ENCODE measurements around the gene ARPC5.
A peak's percentile ranks its signal among the peaks of the same experiment; 100 is the strongest.

The ARPC5 gene

DNA sequence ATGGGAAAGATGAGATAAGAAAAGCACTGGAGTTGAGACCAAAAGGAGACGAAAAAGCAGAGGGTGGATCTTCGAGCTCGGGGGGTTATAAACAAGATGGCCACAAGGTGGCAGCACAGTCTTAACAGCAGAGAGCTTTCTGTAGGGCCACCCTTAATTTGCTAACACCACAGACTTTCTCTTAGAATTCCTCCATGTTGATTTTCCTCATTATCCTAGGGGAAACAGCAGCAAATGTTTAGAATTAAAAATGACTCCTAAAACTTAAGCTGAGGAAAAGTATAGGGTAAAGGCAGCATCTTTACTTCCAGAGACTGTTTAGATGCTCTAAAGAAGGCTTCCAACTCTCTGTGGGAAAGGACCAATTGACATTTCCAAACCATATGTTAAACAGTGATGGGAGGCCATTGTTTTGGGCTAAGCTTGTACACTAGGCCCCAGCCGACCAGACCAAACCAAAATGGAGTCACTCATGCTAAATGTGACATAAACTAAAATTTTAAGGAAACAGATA, 20.0 kb upstream of the ARPC5 start:
- no peaks in the 10 kb centered on the region for H3K27me3 ChIP-seq (ENCODE audit: insufficient read depth, low read length, poor library complexity, severe bottlenecking)
- peaks cover 22% of the 10 kb centered on the region for H3K4me1 ChIP-seq (ENCODE audit: insufficient read depth, low read length, poor library complexity, severe bottlenecking)
- H3K4me3 ChIP-seq (ENCODE audit: low read length, poor library complexity, severe bottlenecking) = no peak overlapping the region
- TF ChIP-seq, protein P1, sequence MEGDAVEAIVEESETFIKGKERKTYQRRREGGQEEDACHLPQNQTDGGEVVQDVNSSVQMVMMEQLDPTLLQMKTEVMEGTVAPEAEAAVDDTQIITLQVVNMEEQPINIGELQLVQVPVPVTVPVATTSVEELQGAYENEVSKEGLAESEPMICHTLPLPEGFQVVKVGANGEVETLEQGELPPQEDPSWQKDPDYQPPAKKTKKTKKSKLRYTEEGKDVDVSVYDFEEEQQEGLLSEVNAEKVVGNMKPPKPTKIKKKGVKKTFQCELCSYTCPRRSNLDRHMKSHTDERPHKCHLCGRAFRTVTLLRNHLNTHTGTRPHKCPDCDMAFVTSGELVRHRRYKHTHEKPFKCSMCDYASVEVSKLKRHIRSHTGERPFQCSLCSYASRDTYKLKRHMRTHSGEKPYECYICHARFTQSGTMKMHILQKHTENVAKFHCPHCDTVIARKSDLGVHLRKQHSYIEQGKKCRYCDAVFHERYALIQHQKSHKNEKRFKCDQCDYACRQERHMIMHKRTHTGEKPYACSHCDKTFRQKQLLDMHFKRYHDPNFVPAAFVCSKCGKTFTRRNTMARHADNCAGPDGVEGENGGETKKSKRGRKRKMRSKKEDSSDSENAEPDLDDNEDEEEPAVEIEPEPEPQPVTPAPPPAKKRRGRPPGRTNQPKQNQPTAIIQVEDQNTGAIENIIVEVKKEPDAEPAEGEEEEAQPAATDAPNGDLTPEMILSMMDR (conservative IDR thresholded peaks at IDR 0.05; ENCODE audit: low read length) = peak; percentile 91
- TF ChIP-seq EZH2phosphoT487 (IDR thresholded peaks at IDR 0.05; ENCODE audit: borderline replicate concordance) = no peak
- no peaks in the 10 kb centered on the region for H3F3A ChIP-seq (ENCODE audit: low read depth)
- no peaks in the 10 kb centered on the region for H3K9me3 ChIP-seq (ENCODE audit: insufficient read depth, low read depth, low read length)
- no peak overlapping the region for H3K4me2 ChIP-seq (ENCODE audit: low read depth, low read length, poor library complexity, severe bottlenecking)
- no peak overlapping the region for H3K9ac ChIP-seq (ENCODE audit: low read depth, low read length, poor library complexity, severe bottlenecking)
- no peaks in the 10 kb centered on the region for H3K79me2 ChIP-seq (ENCODE audit: insufficient read depth, low read length)
- no peaks in the 10 kb centered on the region for H4K20me1 ChIP-seq (ENCODE audit: insufficient read depth, low read length, poor library complexity, severe bottlenecking)
- no peaks in the 10 kb centered on the region for H3K36me3 ChIP-seq (ENCODE audit: insufficient read depth, low read length)
- no peaks in the 10 kb centered on the region for H3K9me2 ChIP-seq (replicated peaks; ENCODE audit: low read depth, low read length)
- peak overlapping the region; percentile 69; the same call in 1 of the 2 replicates for H2AFZ ChIP-seq (ENCODE audit: low read length)

DNA sequence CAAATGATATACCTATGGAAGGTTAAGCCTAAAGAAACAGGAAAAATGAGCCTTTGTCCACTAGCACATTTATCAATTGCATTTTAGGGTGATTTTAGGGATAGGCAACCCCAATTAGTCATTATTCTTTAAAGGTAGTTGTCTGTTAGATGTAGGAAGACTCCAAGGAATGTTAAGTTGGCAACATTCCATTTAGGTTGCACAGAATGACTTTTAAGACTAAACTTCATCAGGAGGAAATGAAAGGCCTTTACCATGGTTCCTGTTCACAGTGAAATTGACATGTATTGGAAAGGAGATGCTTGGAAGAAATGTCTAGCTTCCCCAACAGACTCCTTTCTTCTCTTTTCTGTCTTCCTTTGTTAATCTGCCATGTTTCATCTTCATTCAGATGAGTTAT, 19.1 kb upstream of the ARPC5 start:
- no peak overlapping the region for H3K4me3 ChIP-seq (ENCODE audit: low read length, poor library complexity, severe bottlenecking)
- TF ChIP-seq EZH2phosphoT487 (IDR thresholded peaks at IDR 0.05; ENCODE audit: borderline replicate concordance) = no peak

GRCh38 chr1:183653876-183654451, 18.4 kb upstream of the ARPC5 start:
- no peak overlapping the region for H3K4me3 ChIP-seq (ENCODE audit: low read length, poor library complexity, severe bottlenecking)
- TF ChIP-seq, protein P1 (conservative IDR thresholded peaks at IDR 0.05; ENCODE audit: low read length) = no peak
- no peak for TF ChIP-seq EZH2phosphoT487 (IDR thresholded peaks at IDR 0.05; ENCODE audit: borderline replicate concordance)
- H3K36me3 ChIP-seq (ENCODE audit: insufficient read depth, low read length) = no peaks in the 10 kb centered on the region
- peaks cover 22% of the 10 kb centered on the region for H3K4me1 ChIP-seq (ENCODE audit: insufficient read depth, low read length, poor library complexity, severe bottlenecking)
- H3K9me2 ChIP-seq (replicated peaks; ENCODE audit: low read depth, low read length) = no peaks in the 10 kb centered on the region
- no peaks in the 10 kb centered on the region for H3F3A ChIP-seq (ENCODE audit: low read depth)
- H3K9ac ChIP-seq (ENCODE audit: low read depth, low read length, poor library complexity, severe bottlenecking) = no peak overlapping the region
- no peak overlapping the region for H2AFZ ChIP-seq (ENCODE audit: low read length)
- H3K4me2 ChIP-seq (ENCODE audit: low read depth, low read length, poor library complexity, severe bottlenecking) = no peak overlapping the region
- H3K27me3 ChIP-seq (ENCODE audit: insufficient read depth, low read length, poor library complexity, severe bottlenecking) = no peaks in the 10 kb centered on the region
- no peaks in the 10 kb centered on the region for H3K79me2 ChIP-seq (ENCODE audit: insufficient read depth, low read length)
- no peaks in the 10 kb centered on the region for H3K9me3 ChIP-seq (ENCODE audit: insufficient read depth, low read depth, low read length)
- H4K20me1 ChIP-seq (ENCODE audit: insufficient read depth, low read length, poor library complexity, severe bottlenecking) = no peaks in the 10 kb centered on the region

More for the DNA sequence above, 19.1 kb upstream of the ARPC5 start:
- H3K36me3 ChIP-seq (ENCODE audit: insufficient read depth, low read length) = no peaks in the 10 kb centered on the region
- no peaks in the 10 kb centered on the region for H3K9me2 ChIP-seq (replicated peaks; ENCODE audit: low read depth, low read length)
- H3K27me3 ChIP-seq (ENCODE audit: insufficient read depth, low read length, poor library complexity, severe bottlenecking) = no peaks in the 10 kb centered on the region
- H3K4me1 ChIP-seq (ENCODE audit: insufficient read depth, low read length, poor library complexity, severe bottlenecking) = peaks cover 22% of the 10 kb centered on the region
- H3K9ac ChIP-seq (ENCODE audit: low read depth, low read length, poor library complexity, severe bottlenecking) = no peak overlapping the region
- no peaks in the 10 kb centered on the region for H4K20me1 ChIP-seq (ENCODE audit: insufficient read depth, low read length, poor library complexity, severe bottlenecking)
- H3K79me2 ChIP-seq (ENCODE audit: insufficient read depth, low read length) = no peaks in the 10 kb centered on the region
- no peaks in the 10 kb centered on the region for H3F3A ChIP-seq (ENCODE audit: low read depth)
- no peak overlapping the region for H3K4me2 ChIP-seq (ENCODE audit: low read depth, low read length, poor library complexity, severe bottlenecking)
- H3K9me3 ChIP-seq (ENCODE audit: insufficient read depth, low read depth, low read length) = no peaks in the 10 kb centered on the region
- H2AFZ ChIP-seq (ENCODE audit: low read length) = peak overlapping the region; percentile 69; the same call in 1 of the 2 replicates

- Histone ChIP-seq H3F3A (ENCODE audit: low read depth) (no peaks in the 10 kb centered on the region), H2AFZ (ENCODE audit: low read length) (no peak overlapping the region), H3K4me2 (ENCODE audit: low read depth, low read length, poor library complexity, severe bottlenecking) (no peak overlapping the region), H3K27me3 (ENCODE audit: insufficient read depth, low read length, poor library complexity, severe bottlenecking) (no peaks in the 10 kb centered on the region), H4K20me1 (ENCODE audit: insufficient read depth, low read length, poor library complexity, severe bottlenecking) (no peaks in the 10 kb centered on the region), H3K79me2 (ENCODE audit: insufficient read depth, low read length) (no peaks in the 10 kb centered on the region), H3K36me3 (ENCODE audit: insufficient read depth, low read length) (no peaks in the 10 kb centered on the region), H3K4me3 (ENCODE audit: low read length, poor library complexity, severe bottlenecking) (no peak overlapping the region), H3K4me1 (ENCODE audit: insufficient read depth, low read length, poor library complexity, severe bottlenecking) (peaks cover 22% of the 10 kb centered on the region), H3K9ac (ENCODE audit: low read depth, low read length, poor library complexity, severe bottlenecking) (no peak overlapping the region), H3K9me2 (replicated peaks; ENCODE audit: low read depth, low read length) (no peaks in the 10 kb centered on the region), H3K9me3 (ENCODE audit: insufficient read depth, low read depth, low read length) (no peaks in the 10 kb centered on the region)
- TF ChIP-seq, protein P1 (conservative IDR thresholded peaks at IDR 0.05; ENCODE audit: low read length) = no peak
- no peak for TF ChIP-seq EZH2phosphoT487 (IDR thresholded peaks at IDR 0.05; ENCODE audit: borderline replicate concordance)
These were observed 17.8 kb upstream of the ARPC5 start for GRCh38 chr1:183653462-183653794.
